ENCODE measurements around the gene DDX42.

Gene DDX42

GRCh38 chr17:63827002-63827800, 53.2 kb downstream of the DDX42 start, which contains the start of the genes FTSJ3 and PSMC5:
Gene FTSJ3 (minus strand): TSS chr17:63827663. CDS start chr17:63826902, 761 bp downstream.
Gene PSMC5 (plus strand): TSS chr17:63827431. CDS start chr17:63827491, 60 bp downstream.
- Histone ChIP-seq H3K36me3 (ENCODE audit: control insufficient read depth, insufficient read depth, low read length) (no peaks in the 10 kb centered on the region), H3K9ac (peak within 1 kb of the TSS; percentile 51), H3K79me2 (peaks cover 18% of the 10 kb centered on the region), H2AFZ (peak within 1 kb of the TSS; percentile 83), H3K4me2 (ENCODE audit: low read length) (peak within 1 kb of the TSS; percentile 85), H3K9me3 (ENCODE audit: control insufficient read depth, low read length) (no peaks in the 10 kb centered on the region), H3K4me3 (ENCODE audit: low read depth, low read length) (peak within 1 kb of the TSS; percentile 98), H3K27me3 (ENCODE audit: control insufficient read depth, insufficient read depth, low read length) (no peaks in the 10 kb centered on the region), H3K4me1 (peaks cover 19% of the 10 kb centered on the region), H3K27ac (peak within 1 kb of the TSS; percentile 97)
- TF ChIP-seq, protein P1, sequence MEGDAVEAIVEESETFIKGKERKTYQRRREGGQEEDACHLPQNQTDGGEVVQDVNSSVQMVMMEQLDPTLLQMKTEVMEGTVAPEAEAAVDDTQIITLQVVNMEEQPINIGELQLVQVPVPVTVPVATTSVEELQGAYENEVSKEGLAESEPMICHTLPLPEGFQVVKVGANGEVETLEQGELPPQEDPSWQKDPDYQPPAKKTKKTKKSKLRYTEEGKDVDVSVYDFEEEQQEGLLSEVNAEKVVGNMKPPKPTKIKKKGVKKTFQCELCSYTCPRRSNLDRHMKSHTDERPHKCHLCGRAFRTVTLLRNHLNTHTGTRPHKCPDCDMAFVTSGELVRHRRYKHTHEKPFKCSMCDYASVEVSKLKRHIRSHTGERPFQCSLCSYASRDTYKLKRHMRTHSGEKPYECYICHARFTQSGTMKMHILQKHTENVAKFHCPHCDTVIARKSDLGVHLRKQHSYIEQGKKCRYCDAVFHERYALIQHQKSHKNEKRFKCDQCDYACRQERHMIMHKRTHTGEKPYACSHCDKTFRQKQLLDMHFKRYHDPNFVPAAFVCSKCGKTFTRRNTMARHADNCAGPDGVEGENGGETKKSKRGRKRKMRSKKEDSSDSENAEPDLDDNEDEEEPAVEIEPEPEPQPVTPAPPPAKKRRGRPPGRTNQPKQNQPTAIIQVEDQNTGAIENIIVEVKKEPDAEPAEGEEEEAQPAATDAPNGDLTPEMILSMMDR (IDR thresholded peaks at IDR 0.05): peak; percentile 40

- H3K27ac ChIP-seq: peak overlapping the region; percentile 97
- peaks cover 19% of the 10 kb centered on the region for H3K4me1 ChIP-seq
- no peaks in the 10 kb centered on the region for H3K9me3 ChIP-seq (ENCODE audit: control insufficient read depth, low read length)
- H2AFZ ChIP-seq: peak overlapping the region; percentile 83
- peak overlapping the region; percentile 98 for H3K4me3 ChIP-seq (ENCODE audit: low read depth, low read length)
- peaks cover 18% of the 10 kb centered on the region for H3K79me2 ChIP-seq
- H3K27me3 ChIP-seq (ENCODE audit: control insufficient read depth, insufficient read depth, low read length): no peaks in the 10 kb centered on the region
- no peaks in the 10 kb centered on the region for H3K36me3 ChIP-seq (ENCODE audit: control insufficient read depth, insufficient read depth, low read length)
- peak overlapping the region; percentile 85 for H3K4me2 ChIP-seq (ENCODE audit: low read length)
- peak overlapping the region; percentile 51 for H3K9ac ChIP-seq
- TF ChIP-seq, protein P1 (IDR thresholded peaks at IDR 0.05): no peak
Measured at GRCh38 chr17:63827801-63828221, 53.8 kb downstream of the DDX42 start.

DNA sequence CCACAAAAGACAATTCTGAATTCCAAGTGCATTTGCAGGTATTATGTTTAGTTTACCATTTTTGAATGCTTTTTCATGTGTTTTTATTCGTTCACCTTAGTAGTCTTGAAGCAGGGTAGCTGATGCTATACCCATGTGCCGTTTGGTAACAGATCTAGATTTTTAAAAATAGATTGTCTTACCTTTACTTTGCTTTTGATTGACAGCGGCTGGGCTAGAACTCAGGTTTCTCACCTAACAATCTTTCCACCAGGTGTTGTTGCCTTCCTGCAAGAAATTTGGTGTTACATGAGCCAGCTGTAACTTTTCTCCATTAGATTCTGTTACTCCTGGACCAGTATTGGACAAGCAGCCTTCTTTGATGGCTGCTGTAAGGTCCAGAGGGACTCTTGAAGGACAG, 55.0 kb downstream of the DDX42 start:
- H3K36me3 ChIP-seq (ENCODE audit: control insufficient read depth, insufficient read depth, low read length): no peaks in the 10 kb centered on the region
- no peak overlapping the region for H2AFZ ChIP-seq
- H3K9me3 ChIP-seq (ENCODE audit: control insufficient read depth, low read length): no peaks in the 10 kb centered on the region
- peaks cover 19% of the 10 kb centered on the region for H3K4me1 ChIP-seq
- H3K27ac ChIP-seq: peak overlapping the region; percentile 97
- peaks cover 18% of the 10 kb centered on the region for H3K79me2 ChIP-seq
- peak overlapping the region; percentile 98 for H3K4me3 ChIP-seq (ENCODE audit: low read depth, low read length)
- H3K27me3 ChIP-seq (ENCODE audit: control insufficient read depth, insufficient read depth, low read length): no peaks in the 10 kb centered on the region
- H3K4me2 ChIP-seq (ENCODE audit: low read length): peak overlapping the region; percentile 85
- TF ChIP-seq, protein P1 (IDR thresholded peaks at IDR 0.05): no peak
- H3K9ac ChIP-seq: no peak overlapping the region

DNA sequence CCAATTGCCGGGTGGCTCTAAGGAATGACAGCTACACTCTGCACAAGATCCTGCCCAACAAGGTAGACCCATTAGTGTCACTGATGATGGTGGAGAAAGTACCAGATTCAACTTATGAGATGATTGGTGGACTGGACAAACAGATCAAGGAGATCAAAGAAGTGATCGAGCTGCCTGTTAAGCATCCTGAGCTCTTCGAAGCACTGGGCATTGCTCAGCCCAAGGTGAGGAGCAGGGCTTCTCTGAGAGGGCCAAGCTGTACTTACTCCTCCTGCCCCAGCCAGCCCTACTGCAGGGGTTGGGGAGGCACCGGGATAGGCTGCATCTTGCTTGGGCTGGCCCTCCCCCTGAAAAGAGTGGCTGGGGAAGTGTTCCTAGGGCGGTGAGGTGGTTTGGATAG, 56.3 kb downstream of the DDX42 start:
- Histone ChIP-seq H3K27ac (no peak overlapping the region), H3K36me3 (ENCODE audit: control insufficient read depth, insufficient read depth, low read length) (no peaks in the 10 kb centered on the region), H3K4me1 (peaks cover 20% of the 10 kb centered on the region), H3K79me2 (peaks cover 19% of the 10 kb centered on the region), H3K27me3 (ENCODE audit: control insufficient read depth, insufficient read depth, low read length) (no peaks in the 10 kb centered on the region), H3K4me3 (ENCODE audit: low read depth, low read length) (no peak overlapping the region), H2AFZ (no peak overlapping the region), H3K9ac (no peak overlapping the region), H3K4me2 (ENCODE audit: low read length) (no peak overlapping the region), H3K9me3 (ENCODE audit: control insufficient read depth, low read length) (no peaks in the 10 kb centered on the region)
- TF ChIP-seq, protein P1 (IDR thresholded peaks at IDR 0.05): no peak

All from parathyroid adenoma (tissue), 2 donors.